Cardiac muscle cell (in vitro differentiated cells and primary cell): Measurements from ENCODE around the gene RHOBTB3. TPM values are rescaled to one million over a fixed set of nuclear protein-coding genes. Genes with fewer than 3 reads are reported as not detected.
A peak's percentile ranks its signal among the peaks of the same experiment; 100 is the strongest.
"Not testable (repeated sequence)": the region's sequence is repeated elsewhere in the genome, so short reads cannot be mapped to it uniquely, and the experiment has no call there.

Experiments used
- DNase-seq, 2 donors: peaks; one replicate each; pipeline versions ENCODE4 v3.0.0 to v3.0.0-alpha.2; 2010 to 2017; ENCODE audit warnings: low read depth in 1 of 2, low spot score in 1 of 2
- H3K27ac ChIP-seq: fragments of 200-600 bp; sonication (generic); 2 replicates; pipeline ENCODE4 v1.5.1; 2016
- H3K27me3 ChIP-seq: fragments of 200-600 bp; sonication (generic); 2 replicates; pipeline ENCODE4 v1.6.0; 2016; ENCODE audit warnings: control low read depth
- H3K36me3 ChIP-seq: fragments of 200-600 bp; sonication (generic); 2 replicates; pipeline ENCODE4 v1.5.1; 2016; ENCODE audit warnings: control low read depth
- H3K4me1 ChIP-seq: fragments of 200-600 bp; sonication (generic); 2 replicates; pipeline ENCODE4 v1.8.1; 2017; ENCODE audit warnings: low read depth, mild to moderate bottlenecking, mixed run types
- H3K4me3 ChIP-seq: fragments of 200-600 bp; sonication (generic); 2 replicates; pipeline ENCODE4 v1.5.1; 2016; ENCODE audit warnings: mild to moderate bottlenecking
- H3K9me3 ChIP-seq: fragments of 200-600 bp; sonication (generic); 2 replicates; pipeline ENCODE4 v1.5.1; 2017; ENCODE audit warnings: low read depth, mild to moderate bottlenecking, control low read depth
- polyA plus RNA-seq: library from polyadenylated mRNA; unstranded; fragments of >200 nt; fragmentation: Nextera tagmentation; extraction: Ambion mirVana; gene quantifications from 2 replicates; pipeline ENCODE4 v1.2.1, GENCODE V29; 2016
- total RNA-seq: library from RNA; depleted of rRNA; stranded (reverse); fragments of >200 nt; gene quantifications from 2 replicates; pipeline ENCODE4 v1.2.3, GENCODE V29; 2016
- TF ChIP-seq, protein P1 (sequence below): IDR thresholded peaks from 2 replicates; pipeline ENCODE4 v1.5.1; 2012; ENCODE audit warnings: low read depth, mild to moderate bottlenecking, low read length

RHOBTB3 gene
- total and polyA plus RNA-seq, 2 experiments from 2014 or later = 455 to 477 TPM

DNA sequence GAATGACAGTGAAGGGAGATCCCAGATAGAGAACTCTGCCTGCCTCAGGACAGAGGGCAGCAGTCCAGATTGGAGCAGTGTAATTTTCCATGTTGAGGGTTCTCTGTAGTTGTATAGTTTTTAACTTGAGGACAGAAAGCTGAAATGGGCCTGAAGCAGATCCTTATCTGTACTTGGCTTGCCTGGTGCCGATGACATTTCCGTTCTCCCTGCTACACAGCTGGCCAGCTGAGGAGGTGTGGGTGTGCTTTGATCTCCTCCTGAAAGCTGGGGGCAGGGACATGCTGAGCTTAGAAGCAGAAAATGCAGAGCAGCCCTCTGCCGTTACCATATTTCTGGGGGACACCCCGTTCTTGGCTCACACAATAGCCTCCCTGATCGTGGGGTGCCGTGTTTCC lies 80.9 kb downstream of the RHOBTB3 start:
- Histone ChIP-seq H3K27ac (peak overlapping the region; percentile 80), H3K4me1 (peaks cover 53% of the 10 kb centered on the region), H3K4me3 (no peak overlapping the region), H3K9me3 (no peaks in the 10 kb centered on the region), H3K27me3 (no peaks in the 10 kb centered on the region), H3K36me3 (peaks cover 4% of the 10 kb centered on the region)
- peak; percentile 61 to 62 for DNase-seq
- TF ChIP-seq, protein P1, sequence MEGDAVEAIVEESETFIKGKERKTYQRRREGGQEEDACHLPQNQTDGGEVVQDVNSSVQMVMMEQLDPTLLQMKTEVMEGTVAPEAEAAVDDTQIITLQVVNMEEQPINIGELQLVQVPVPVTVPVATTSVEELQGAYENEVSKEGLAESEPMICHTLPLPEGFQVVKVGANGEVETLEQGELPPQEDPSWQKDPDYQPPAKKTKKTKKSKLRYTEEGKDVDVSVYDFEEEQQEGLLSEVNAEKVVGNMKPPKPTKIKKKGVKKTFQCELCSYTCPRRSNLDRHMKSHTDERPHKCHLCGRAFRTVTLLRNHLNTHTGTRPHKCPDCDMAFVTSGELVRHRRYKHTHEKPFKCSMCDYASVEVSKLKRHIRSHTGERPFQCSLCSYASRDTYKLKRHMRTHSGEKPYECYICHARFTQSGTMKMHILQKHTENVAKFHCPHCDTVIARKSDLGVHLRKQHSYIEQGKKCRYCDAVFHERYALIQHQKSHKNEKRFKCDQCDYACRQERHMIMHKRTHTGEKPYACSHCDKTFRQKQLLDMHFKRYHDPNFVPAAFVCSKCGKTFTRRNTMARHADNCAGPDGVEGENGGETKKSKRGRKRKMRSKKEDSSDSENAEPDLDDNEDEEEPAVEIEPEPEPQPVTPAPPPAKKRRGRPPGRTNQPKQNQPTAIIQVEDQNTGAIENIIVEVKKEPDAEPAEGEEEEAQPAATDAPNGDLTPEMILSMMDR = no peak

DNA sequence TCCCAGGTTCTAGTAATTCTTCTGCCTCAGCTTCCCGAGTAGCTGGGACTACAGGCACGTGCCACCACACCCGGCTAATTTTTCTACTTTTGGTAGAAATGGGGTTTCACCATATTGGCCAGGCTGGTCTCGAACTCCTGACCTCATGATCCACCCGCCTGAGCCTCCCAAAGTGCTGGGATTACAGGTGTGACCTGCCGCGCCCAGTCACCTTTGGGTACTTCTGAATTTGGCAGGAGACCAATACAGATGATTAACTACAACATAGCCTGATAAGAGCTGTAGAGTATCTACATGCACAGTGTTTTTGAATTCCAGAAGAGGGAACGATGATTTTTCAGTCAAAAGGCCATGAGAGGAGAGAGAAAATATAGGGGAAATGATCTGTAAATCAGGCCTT lies 81.9 kb downstream of the RHOBTB3 start:
- peaks cover 58% of the 10 kb centered on the region for H3K4me1 ChIP-seq
- H3K4me3 ChIP-seq, H3K36me3 ChIP-seq, DNase-seq, H3K27me3 ChIP-seq, H3K27ac ChIP-seq, H3K9me3 ChIP-seq: not testable (repeated sequence)

DNA sequence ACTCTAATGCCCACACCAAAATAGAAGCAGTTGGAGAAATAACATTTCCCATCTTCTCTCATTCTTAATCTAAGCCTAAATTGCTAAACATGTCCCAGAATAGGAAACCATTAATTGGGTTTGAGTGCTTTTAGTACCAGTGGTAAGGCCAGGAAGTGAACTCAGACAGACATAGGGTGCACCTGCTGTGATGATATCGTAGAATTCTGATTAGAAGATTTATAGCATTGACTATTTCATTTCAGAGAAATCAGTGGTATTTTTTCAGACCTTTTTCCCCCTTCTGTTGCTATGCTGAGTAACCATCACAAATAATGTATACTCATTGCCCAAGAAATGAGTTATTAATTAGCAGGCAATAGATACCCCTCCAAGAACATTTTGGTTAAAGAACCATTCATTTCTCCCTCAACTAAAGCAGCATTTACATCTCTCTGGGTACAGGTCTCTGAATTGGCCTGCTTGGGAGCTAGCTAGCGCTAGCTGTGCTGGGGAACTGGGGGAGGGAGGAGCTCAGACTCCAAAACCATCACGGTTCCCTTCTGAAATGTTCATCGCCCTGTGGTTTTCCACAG lies 84.1 kb downstream of the RHOBTB3 start:
- Histone ChIP-seq H3K27ac (no peak overlapping the region), H3K36me3 (peaks cover 4% of the 10 kb centered on the region), H3K4me1 (peaks cover 41% of the 10 kb centered on the region), H3K4me3 (no peak overlapping the region), H3K9me3 (no peaks in the 10 kb centered on the region), H3K27me3 (no peaks in the 10 kb centered on the region)
- TF ChIP-seq, protein P1 = no peak
- DNase-seq = no peak

DNA sequence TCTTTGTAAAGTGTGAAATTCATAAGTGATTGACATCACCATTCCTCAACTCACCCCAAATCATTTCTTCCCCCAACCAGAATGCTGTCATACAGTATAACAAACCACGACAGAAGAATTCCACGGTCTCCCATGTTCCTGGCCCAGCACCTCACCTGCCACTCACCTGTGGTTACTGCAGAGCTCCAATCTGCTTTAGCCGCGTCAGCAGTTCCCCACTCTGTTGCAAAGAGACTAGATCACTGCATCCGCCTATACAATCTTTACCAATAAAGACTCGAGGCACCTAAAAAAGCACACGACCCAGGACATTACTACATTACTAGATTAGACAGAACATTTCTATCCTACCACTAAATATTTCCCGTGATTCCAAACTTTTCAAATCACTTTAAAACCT lies 85.2 kb downstream of the RHOBTB3 start:
- TF ChIP-seq, protein P1 = no peak
- Histone ChIP-seq H3K9me3 (no peaks in the 10 kb centered on the region), H3K27me3 (no peaks in the 10 kb centered on the region), H3K4me1 (peaks cover 35% of the 10 kb centered on the region), H3K36me3 (peaks cover 4% of the 10 kb centered on the region), H3K4me3 (no peak overlapping the region), H3K27ac (no peak overlapping the region)
- no peak for DNase-seq

DNA sequence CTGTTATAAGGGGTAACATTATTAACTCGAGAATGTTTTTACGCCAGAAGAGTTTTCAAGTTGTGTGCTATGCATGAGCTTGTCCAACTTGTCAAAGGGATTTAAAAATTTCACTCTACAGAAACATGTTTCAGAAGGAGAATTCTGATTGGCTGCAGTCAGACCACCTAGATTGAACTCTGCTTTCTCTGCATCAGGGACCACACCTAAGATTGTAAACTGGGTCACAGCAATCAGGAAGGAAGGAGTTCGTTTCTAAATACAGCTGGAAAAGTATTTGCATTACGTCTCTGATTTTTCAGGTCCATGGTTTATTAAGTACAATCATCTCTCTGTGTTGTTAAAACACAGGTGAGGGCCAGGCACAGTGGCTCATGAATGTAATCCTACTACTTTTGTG lies 85.6 kb downstream of the RHOBTB3 start:
- Histone ChIP-seq H3K9me3 (no peaks in the 10 kb centered on the region), H3K27ac (no peak overlapping the region), H3K4me3 (no peak overlapping the region), H3K27me3 (no peaks in the 10 kb centered on the region), H3K4me1 (peaks cover 35% of the 10 kb centered on the region), H3K36me3 (peaks cover 4% of the 10 kb centered on the region)
- TF ChIP-seq, protein P1 = no peak
- no peak for DNase-seq

DNA sequence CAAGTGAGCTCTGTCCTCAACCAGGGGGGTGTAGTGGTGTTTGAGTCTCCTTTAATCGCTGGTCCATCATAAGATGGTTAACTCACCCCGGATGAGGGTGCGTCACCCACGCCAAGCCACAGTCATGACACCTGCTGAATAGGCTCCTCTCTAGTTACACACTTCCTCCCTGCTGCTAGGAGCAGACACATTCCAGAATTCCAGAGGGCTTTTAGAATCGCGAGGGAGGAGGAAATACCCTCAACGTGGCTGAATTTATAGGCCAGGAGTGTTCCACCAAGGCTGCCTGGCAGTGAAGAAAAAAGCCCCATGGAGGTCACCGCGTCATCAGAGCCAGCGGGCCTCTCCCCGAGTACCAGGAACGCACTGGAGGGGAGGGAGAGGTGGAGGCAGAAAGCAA lies 86.3 kb downstream of the RHOBTB3 start:
- H3K9me3 ChIP-seq = no peaks in the 10 kb centered on the region
- H3K36me3 ChIP-seq = peaks cover 4% of the 10 kb centered on the region
- peak overlapping the region; percentile 38 for H3K27ac ChIP-seq
- TF ChIP-seq, protein P1 = no peak
- H3K4me1 ChIP-seq = peaks cover 29% of the 10 kb centered on the region
- no peak for DNase-seq
- H3K27me3 ChIP-seq = no peaks in the 10 kb centered on the region
- H3K4me3 ChIP-seq = no peak overlapping the region
